DMS79 (cell line): ENCODE data around the gene LCE6A.
A peak's percentile ranks its signal among the peaks of the same experiment; 100 is the strongest.

Experiments used
- DNase-seq: peaks from one replicate; lab custom pipeline; 2025; lab: John Stamatoyannopoulos, UW

The LCE6A gene

DNA sequence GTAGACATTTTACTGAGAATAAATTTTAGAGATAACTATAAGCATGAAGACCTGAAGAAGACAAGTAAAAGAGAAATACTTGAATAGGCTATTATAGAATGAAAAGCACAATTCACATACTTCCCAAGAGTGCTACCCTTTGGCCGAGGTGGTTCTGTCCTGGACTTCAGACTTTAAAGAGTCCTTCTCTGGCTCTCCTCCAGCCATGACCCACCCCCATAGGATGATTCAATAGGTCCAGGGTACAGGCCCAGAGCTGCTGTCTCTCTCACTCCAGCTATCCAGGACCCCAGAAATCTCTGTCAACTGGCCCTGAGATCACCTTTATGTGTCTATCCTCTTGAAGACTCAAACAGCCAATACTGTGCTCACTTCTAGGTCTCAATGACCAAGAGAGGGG lies 34.2 kb downstream of the LCE6A start:
- DNase-seq: no peak

DNA sequence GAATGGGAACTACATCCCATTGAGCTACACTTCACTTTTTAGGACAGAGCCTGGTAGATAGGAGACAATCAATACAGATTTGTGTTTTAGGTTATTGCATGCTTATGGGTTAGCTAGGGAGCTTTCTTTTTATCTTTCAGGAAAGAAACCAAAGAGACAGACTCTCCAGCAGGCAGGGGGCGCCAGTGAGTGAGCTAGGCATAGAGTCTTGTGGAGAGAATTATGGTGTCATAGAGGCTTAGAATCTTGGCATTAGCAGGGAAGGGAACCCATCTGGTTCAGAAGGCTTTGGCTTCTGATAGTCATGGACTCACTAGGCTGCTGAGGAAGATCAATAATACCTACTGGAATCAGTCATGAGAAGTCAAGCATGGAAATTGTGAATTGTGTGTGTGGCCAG lies 35.4 kb downstream of the LCE6A start, which contains the start of gene SMCP:
Gene SMCP, plus strand, starts transcription at position 281 of the 400 bp plus-strand sequence. CDS start 6,101 bp downstream, outside the sequence.
- DNase-seq: no peak

DNA sequence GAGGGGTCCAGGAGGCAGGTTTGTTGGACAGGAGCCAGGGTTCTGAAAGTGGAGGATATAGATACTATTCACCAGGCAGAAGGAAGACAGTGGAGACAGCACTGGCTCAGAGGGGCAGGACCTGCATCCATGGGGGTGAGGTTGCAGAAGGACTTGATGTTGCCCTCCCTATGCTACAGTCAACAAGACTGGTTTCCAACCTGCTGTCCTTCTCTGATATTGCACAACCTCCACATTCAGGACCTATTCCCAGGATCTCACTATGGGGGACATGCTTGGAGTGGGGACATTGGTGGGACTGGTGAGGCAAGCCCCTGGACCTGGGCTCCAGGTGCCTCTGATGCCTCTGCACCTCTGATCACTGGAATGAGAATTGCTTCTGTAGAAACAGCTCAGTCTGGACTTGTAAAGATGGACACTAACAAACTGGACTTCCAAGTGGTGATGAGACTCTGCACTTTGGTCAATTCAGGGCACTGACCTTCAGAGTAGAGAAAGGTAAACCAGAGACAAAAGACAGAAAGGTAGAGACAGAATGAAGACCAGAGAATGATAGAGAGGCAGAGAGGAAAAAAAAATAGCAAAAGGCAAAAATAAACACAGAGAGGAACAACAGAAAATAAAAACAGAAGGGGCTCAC lies 37.0 kb downstream of the LCE6A start:
- no peak for DNase-seq

DNA sequence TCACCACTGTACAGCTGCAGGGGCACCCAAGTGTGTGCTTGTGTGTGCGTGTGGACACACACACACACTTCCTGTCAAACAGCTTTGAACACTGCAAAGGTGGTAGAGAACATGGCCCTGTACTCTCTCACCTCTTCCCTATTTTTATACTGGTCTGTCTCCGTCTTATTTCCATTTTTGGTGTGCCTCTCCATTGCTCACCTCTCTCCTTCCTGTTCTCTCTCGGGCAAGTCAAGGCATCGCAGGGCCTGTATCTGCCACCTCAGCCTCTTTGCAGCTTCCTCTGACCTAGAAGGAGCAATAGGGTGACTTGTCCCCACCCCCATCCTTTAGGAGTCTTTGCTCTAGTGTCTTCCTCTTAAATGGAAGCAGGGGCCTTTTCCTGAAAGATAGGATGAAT lies 37.7 kb downstream of the LCE6A start:
- no peak for DNase-seq

DNA sequence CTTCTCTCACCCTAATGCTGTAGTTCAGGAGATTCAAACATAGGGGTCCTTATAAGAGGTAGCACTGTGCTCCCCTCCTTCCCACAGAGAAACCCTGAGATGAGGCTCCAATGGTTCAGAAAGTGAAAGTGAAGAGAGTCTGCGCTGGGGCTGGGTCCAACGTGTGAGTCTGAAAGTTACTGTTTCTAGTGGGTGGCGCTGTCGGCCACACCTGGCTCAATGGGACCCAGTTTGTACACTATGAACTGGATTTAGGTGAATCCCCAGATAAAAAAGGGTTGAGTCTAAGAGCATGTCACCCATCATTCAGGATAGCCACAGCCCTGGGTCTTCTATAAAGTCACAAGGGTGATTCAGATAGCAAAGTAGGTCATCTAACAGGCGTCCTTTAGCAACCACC lies 38.3 kb downstream of the LCE6A start:
- no peak for DNase-seq

DNA sequence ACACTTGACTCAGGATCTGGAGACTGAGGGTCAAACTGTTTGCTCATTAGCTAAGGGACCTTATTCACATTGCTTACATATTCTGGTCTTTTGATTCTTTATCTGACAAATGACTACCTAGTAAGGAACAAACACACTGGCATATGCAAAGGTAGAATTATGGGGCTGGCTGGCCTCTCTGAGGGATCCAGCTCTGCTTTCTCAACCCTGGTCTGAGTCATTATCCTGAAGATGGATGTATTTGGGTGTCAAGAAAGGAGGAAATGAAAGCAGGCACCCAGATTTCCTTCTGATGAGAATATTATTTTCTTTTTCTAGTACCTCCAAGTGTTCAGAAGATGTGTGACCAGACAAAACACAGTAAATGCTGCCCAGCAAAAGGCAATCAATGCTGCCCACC lies 41.4 kb downstream of the LCE6A start:
- DNase-seq: no peak

DNA sequence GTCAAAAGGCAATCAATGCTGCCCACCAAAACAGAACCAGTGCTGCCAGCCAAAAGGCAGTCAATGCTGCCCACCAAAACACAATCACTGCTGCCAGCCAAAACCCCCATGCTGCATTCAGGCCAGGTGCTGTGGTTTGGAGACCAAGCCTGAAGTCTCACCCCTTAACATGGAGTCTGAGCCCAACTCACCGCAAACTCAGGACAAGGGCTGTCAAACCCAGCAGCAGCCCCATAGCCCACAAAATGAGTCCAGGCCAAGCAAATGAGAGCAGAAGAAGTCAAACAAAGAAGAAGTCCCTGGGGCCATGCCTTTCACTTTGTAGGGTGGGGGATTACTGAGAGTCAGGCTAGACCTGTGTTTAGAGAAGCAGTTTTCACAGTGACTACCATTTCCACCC lies 41.9 kb downstream of the LCE6A start:
- DNase-seq: no peak

DNA sequence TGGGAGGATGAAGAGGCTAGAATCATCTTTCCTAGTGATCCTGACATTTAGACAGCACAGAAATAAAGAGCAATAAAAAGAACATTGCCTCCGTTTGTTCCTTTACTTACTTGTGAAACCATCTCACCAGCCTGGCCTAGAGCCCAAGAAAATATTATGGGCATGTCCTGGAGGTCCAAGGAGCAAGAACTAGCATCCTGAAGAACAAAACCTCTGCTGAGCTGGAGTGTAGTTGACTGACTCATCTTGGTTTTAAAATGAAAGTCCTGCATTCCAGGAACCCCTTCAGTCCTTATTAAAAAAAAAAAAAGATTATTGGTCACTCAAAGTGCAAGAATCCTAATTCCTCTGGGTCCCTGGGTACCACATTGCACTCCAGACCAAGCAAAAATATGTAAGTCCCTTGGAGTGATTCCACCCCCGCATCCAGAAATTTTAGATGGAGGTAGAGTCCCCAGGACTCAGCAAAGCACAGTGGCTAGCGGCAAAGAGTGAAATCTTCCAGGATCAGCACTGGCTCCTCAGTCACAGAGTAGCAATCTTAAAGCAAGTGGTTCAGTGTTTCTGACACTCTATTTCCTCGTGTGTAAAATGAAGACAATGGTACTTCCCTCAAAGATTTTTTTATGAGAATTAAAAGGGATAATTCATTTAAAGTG lies 42.4 kb downstream of the LCE6A start:
- DNase-seq: no peak

DNA sequence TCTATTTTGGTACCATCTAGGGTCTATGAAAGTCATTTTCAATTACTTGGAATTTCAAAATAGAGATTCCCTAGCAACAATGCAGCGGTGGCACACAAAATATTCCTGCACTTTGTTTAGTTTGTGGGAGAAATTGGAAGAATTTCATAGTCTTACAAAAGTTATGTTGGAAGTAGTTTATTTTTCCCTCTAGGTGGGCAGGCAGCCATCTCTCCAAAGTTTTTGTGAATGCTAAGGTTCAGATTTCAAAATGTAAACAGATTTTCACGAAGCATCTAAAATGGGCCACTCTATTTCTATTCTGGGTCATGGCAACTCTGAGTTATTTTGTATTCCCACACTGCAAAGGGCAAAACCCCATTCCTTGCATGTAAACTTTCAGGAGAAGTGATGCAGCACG lies 43.4 kb downstream of the LCE6A start:
- DNase-seq: no peak

DNA sequence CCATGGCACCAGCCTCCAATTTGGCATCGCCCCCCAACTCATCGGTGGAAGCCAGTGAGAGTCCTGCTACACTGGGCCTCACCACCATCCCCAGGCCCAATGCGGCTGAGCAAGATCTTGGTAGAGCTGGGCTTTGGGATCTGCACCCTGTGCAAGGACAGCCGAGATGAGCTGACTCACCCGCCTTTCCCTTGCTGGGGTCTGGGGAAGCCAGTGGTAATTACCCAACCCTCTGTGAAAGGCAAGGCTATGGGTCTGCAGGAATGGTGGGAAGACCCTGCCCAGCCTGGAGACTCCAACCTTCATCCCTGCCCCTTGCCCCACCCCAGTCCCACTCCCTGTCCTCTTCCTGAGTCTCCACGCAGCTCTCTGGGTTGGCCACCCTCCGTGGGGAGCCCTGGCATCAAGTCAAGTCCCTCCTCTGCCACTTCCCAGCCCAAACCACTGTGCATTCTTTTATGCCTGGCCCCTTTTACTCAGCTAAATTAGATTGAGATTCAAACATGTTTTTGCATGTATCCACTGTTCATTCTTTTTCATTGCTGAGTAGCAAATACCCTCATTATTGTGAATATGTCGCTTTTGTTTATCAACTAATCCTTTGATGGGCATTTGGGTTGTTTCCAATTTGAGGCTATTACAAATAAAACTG lies 44.2 kb downstream of the LCE6A start:
- DNase-seq: peak; percentile 50

DNA sequence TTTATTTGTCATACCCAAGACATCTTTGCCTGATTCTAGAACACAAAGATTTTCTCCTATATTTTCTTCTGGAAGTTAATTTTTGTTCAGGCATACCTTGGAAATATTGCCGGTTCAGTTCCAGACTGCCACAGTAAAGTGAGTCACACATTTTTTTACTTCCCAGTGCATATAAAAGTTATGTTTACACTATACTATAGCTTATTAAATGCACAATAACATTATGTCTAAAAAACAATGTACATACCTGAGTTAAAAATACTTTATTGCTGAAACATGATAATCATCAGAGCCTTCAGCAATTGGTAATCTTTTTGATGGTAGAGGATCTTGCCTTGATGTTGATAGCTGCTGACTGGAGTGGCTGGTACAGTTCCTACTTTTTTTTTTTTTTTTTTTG lies 45.5 kb downstream of the LCE6A start:
- no peak for DNase-seq
